Stimulated activated CD4-positive, alpha-beta T cell treated with anti-CD3 and anti-CD28 coated beads, Interleukin-12 subunit alpha, Interleukin-12 subunit beta, amount 100 ng/mL, for 24 hours (primary cell): Measurements from ENCODE around the gene THAP11.

Experiments used
- DNase-seq, 2 experiments: peaks; one replicate each; pipeline ENCODE4 v3.0.0-alpha.2; 2020; ENCODE audit warnings: low read depth in 2 of 2

Gene THAP11

GRCh38 chr16:67883872-67884261 lies 41.7 kb downstream of the THAP11 start:
- peak; percentile 28 to 56 for DNase-seq

GRCh38 chr16:67884684-67885083 lies 42.6 kb downstream of the THAP11 start, which contains the start of gene NRN1L:
NRN1L (plus strand) TSS chr16:67884885; CDS start chr16:67884904, 19 bp downstream.
- DNase-seq = no peak

- DNase-seq = no peak
These were observed 43.4 kb downstream of the THAP11 start for GRCh38 chr16:67885545-67885944.

GRCh38 chr16:67885976-67886375 lies 43.9 kb downstream of the THAP11 start:
- DNase-seq = no peak

- no peak for DNase-seq
These were observed 44.3 kb downstream of the THAP11 start for GRCh38 chr16:67886387-67886786.

- no peak for DNase-seq
These were observed 46.2 kb downstream of the THAP11 start for GRCh38 chr16:67888331-67888730.

GRCh38 chr16:67892375-67892774 lies 50.3 kb downstream of the THAP11 start:
- no peak for DNase-seq

GRCh38 chr16:67892899-67893742 lies 51.0 kb downstream of the THAP11 start, which contains the start of gene PSKH1:
PSKH1 (plus strand) TSS chr16:67893254; CDS start chr16:67908750, 15,496 bp downstream.
- DNase-seq = peak; percentile 90 to 94
